HepG2 (cell line): ENCODE results near the gene KCNJ4.

Source experiments
- CEBPB ChIP-seq: IDR thresholded peaks from 2 replicates; pipeline ENCODE4 v1.6.1; 2011; ENCODE audit warnings: low read depth, low read length, improper control_type of control experiment, borderline replicate concordance
- CREB1 ChIP-seq, 2 experiments: fragments of 450-650 bp in 1 of 2; IDR thresholded peaks; 2 replicates each; pipeline ENCODE4 v1.6.1; 2016 to 2017; ENCODE audit warnings: control low read depth in 1 of 2, mild to moderate bottlenecking in 1 of 2, missing compliant biosample characterization in 1 of 2, missing genetic modification characterization in 1 of 2
- CREM ChIP-seq, 2 experiments: sonication (generic) in 1 of 2; formaldehyde crosslinking in 1 of 2; IDR thresholded peaks; 2 replicates each; pipeline versions ENCODE4 v1.4.0 to v1.6.1; 2016 to 2020; ENCODE audit warnings: antibody characterized with exemption in 1 of 2, mild to moderate bottlenecking in 1 of 2, missing genetic modification reagents in 1 of 2
- ESRRA ChIP-seq: sonication (generic); formaldehyde crosslinking; IDR thresholded peaks from 2 replicates; pipeline ENCODE4 v1.5.1; 2020; ENCODE audit warnings: mild to moderate bottlenecking, low read depth, missing genetic modification reagents
- POLR2A ChIP-seq, 2 experiments: IDR thresholded peaks; 2 replicates each; pipeline ENCODE4 v1.6.1; 2011; ENCODE audit warnings: low read depth in 2 of 2, low read length in 2 of 2, mild to moderate bottlenecking in 1 of 2, moderate library complexity in 1 of 2; ENCODE audit not compliant: insufficient read depth in 1 of 2
- SMC3 ChIP-seq: IDR thresholded peaks from 2 replicates; pipeline ENCODE4 v1.6.1; 2011; ENCODE audit warnings: low read length, improper control_type of control experiment
- ZSCAN22 ChIP-seq: sonication (generic); formaldehyde crosslinking; IDR thresholded peaks from 2 replicates; pipeline ENCODE4 v1.4.0; 2020; ENCODE audit warnings: mild to moderate bottlenecking, missing genetic modification reagents
- TF ChIP-seq, protein P1 (sequence below): sonication (generic); formaldehyde crosslinking; IDR thresholded peaks from 2 replicates; pipeline ENCODE4 v1.5.0; 2020; ENCODE audit warnings: mild to moderate bottlenecking, missing genetic modification reagents, moderate library complexity
- TF ChIP-seq, protein P2 (sequence below): sonication (generic); formaldehyde crosslinking; IDR thresholded peaks from 2 replicates; pipeline ENCODE4 v1.8.0; 2023; ENCODE audit warnings: mild to moderate bottlenecking, missing genetic modification reagents

DNA sequence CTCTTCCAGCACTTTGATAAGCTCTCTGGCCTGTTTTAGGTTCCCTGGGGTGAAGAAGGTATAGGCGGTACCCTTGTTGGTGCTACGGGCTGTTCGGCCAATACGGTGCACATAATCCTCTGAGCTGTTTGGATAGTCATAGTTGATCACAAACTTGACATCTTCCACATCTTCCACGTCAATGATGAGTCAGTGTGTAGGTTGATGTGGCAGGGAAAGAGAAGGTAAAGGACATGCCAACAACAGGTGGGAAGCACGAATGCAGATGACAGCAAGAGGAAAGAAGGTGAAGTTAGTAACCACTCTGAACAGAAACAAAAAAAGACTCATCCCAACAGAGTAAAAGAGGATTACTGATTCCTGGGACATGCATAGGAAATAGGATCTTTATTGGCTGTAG, 32.9 kb upstream of the KCNJ4 start:
- TF ChIP-seq, protein P1, sequence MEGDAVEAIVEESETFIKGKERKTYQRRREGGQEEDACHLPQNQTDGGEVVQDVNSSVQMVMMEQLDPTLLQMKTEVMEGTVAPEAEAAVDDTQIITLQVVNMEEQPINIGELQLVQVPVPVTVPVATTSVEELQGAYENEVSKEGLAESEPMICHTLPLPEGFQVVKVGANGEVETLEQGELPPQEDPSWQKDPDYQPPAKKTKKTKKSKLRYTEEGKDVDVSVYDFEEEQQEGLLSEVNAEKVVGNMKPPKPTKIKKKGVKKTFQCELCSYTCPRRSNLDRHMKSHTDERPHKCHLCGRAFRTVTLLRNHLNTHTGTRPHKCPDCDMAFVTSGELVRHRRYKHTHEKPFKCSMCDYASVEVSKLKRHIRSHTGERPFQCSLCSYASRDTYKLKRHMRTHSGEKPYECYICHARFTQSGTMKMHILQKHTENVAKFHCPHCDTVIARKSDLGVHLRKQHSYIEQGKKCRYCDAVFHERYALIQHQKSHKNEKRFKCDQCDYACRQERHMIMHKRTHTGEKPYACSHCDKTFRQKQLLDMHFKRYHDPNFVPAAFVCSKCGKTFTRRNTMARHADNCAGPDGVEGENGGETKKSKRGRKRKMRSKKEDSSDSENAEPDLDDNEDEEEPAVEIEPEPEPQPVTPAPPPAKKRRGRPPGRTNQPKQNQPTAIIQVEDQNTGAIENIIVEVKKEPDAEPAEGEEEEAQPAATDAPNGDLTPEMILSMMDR (CRISPR knock-in tag): no peak
- TF ChIP-seq POLR2A (IDR thresholded peaks at IDR 0.05; ENCODE audit: insufficient read depth in 1 of 2, low read depth in 2 of 2, low read length in 2 of 2): no peak
- TF ChIP-seq ESRRA (CRISPR knock-in tag): no peak
- no peak for TF ChIP-seq CEBPB
- TF ChIP-seq, protein P2, sequence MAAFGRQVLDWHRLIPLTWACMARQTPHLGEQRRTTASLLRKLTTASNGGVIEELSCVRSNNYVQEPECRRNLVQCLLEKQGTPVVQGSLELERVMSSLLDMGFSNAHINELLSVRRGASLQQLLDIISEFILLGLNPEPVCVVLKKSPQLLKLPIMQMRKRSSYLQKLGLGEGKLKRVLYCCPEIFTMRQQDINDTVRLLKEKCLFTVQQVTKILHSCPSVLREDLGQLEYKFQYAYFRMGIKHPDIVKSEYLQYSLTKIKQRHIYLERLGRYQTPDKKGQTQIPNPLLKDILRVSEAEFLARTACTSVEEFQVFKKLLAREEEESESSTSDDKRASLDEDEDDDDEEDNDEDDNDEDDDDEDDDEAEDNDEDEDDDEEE (CRISPR knock-in tag): no peak
- TF ChIP-seq ZSCAN22: no peak
- TF ChIP-seq CREB1 (IDR thresholded peaks at IDR 0.05): no peak
- TF ChIP-seq CREB1 (CRISPR knock-in tag; IDR thresholded peaks at IDR 0.05): no peak
- no peak for TF ChIP-seq CREM (IDR thresholded peaks at IDR 0.05)
- TF ChIP-seq CREM (CRISPR knock-in tag; IDR thresholded peaks at IDR 0.05): no peak
- TF ChIP-seq SMC3: no peak
